Skeletal muscle tissue (tissue), 4 donors: ENCODE data around the gene SNRNP25. TPM values are rescaled to one million over a fixed set of nuclear protein-coding genes. Genes with fewer than 3 reads are reported as not detected.

Source experiments
- H3K27ac ChIP-seq: one replicate; pipeline ENCODE4 v1.7.0; 2013; ENCODE audit warnings: mild to moderate bottlenecking, low read depth, low read length, inconsistent platforms
- H3K27me3 ChIP-seq, 3 donors: one replicate each; pipeline ENCODE4 v1.7.0; 2013; ENCODE audit warnings: low read length in 3 of 3; ENCODE audit not compliant: control insufficient read depth in 3 of 3, insufficient read depth in 3 of 3
- H3K36me3 ChIP-seq, 3 donors: one replicate each; pipeline ENCODE4 v1.7.0; 2013; ENCODE audit warnings: low read length in 3 of 3; ENCODE audit not compliant: control insufficient read depth in 3 of 3, insufficient read depth in 3 of 3
- H3K4me1 ChIP-seq, 3 donors: one replicate each; pipeline ENCODE4 v1.7.0; 2013; ENCODE audit warnings: low read length in 3 of 3, mild to moderate bottlenecking in 3 of 3; ENCODE audit not compliant: control insufficient read depth in 3 of 3, insufficient read depth in 3 of 3
- H3K4me3 ChIP-seq, 3 donors: one replicate each; pipeline ENCODE4 v1.7.0; 2013; ENCODE audit warnings: low read length in 3 of 3
- H3K9ac ChIP-seq, 3 donors: one replicate each; pipeline ENCODE4 v1.7.0; 2013; ENCODE audit warnings: low read length in 3 of 3, mild to moderate bottlenecking in 3 of 3, moderate library complexity in 2 of 3, low read depth in 1 of 3
- H3K9me3 ChIP-seq, 3 donors: one replicate each; pipeline ENCODE4 v1.7.0; 2013; ENCODE audit warnings: low read length in 3 of 3; ENCODE audit not compliant: control insufficient read depth in 3 of 3
- total RNA-seq: library from RNA; depleted of rRNA; stranded (reverse); fragments of >200 nt; gene quantifications from one replicate; pipeline ENCODE4 v1.2.3, GENCODE V29; 2014
- donor health status: Osteomylitis.

The SNRNP25 gene
- total RNA-seq, 1 donor from 2014 or later, result 16.2 TPM

DNA sequence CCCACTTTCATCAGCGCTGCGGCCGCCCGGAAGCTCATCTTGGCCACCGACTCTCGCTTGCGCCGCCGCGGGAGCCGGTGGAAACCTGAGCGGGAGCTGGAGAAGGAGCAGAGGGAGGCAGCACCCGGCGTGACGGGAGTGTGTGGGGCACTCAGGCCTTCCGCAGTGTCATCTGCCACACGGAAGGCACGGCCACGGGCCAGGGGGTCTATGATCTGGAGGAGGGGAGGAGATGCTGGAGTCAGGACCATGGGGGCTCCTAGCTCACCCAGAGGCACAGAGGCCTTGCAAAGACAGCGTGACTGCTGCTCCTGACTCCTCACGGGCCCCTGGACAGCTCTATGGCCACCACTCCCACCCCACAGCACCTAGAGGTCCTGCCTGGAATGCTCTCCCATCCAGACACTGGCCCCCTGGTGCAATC is 9.4 kb downstream of the SNRNP25 start:
- no peak overlapping the region for H3K27ac ChIP-seq

DNA sequence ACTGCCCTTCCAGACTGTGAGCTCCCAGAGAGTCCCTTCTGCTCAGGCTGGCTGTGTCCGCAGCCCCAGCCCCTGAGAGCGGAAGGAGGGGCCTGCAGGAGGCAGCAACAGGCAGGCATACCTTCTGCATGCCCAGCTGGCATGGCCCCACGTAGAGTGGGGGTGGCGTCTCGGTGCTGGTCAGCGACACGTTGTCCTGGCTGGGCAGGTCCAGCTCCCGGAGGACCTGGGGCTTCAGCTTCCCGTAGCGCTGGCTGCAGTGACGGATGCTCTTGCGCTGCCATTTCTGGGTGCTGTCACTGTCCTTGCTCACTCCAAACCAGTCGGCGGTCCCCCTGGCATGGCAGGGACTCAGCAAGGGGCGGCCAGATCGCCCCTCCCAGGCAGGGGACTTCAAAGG is 9.8 kb downstream of the SNRNP25 start:
- Histone ChIP-seq H3K9ac (peak overlapping the region in 1 of 3 donors; percentile 62), H3K9me3 (no peaks in the 10 kb centered on the region), H3K4me3 (no peak overlapping the region), H3K27ac (peak overlapping the region; percentile 54), H3K36me3 (peaks cover 50 to 58% (median 55%) of the 10 kb centered on the region in 3 donors), H3K27me3 (no peaks in the 10 kb centered on the region), H3K4me1 (peaks cover 40 to 65% (median 61%) of the 10 kb centered on the region in 3 donors)

More for the DNA sequence above, 9.4 kb downstream of the SNRNP25 start:
- Histone ChIP-seq H3K36me3 (peaks cover 55 to 63% (median 60%) of the 10 kb centered on the region in 3 donors), H3K4me1 (peaks cover 36 to 60% (median 57%) of the 10 kb centered on the region in 3 donors), H3K9me3 (no peaks in the 10 kb centered on the region), H3K4me3 (no peak overlapping the region), H3K27me3 (no peaks in the 10 kb centered on the region), H3K9ac (peak overlapping the region in 1 of 3 donors; percentile 54)

DNA sequence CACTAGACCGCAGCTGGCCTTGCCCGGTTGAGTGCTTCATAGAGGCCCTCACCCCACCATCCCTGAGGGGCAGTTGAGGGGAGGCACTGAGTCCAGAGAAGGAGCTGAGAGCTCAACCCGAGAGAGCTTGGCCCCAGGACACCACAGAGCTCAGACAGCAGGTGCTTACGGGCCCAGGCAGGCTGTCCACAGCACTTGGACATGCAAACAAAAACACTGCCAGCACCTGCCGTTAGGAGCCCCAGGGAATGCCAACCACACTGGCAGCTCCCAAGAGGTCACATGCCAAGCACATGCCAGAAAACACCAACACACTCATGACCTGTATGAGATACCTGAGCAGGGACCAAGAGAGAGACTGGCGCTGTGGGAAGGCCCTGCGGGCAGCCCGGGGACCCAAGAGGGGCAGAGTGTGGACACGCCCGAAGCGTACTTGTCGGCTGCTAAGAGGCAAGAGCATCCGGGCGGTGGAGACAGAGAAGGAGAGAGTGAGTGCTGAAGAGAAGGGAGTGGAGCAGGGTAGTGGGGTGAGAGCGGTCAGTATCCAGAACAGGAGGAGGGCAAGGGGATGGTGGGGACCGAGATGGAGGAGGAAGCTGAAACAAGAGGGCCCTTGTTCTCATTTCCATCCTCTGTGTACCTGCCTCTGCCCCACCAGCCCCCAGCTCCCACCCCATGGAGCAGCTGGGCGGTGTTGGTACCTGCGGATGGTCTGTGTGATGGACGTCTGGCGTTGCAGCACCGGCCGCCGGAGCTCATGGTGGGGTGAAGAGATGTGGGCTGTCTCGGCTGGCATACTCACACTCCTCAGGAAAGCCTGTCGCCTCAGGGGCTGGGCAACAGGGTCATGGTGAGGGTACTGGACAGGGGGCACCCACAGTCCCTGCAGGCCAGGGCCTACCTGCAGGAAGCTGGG is 10.6 kb downstream of the SNRNP25 start:
- peaks cover 48 to 73% (median 69%) of the 10 kb centered on the region in 3 donors for H3K4me1 ChIP-seq
- peaks cover 42 to 50% (median 47%) of the 10 kb centered on the region in 3 donors for H3K36me3 ChIP-seq
- H3K27ac ChIP-seq, result peak overlapping the region; percentile 54

DNA sequence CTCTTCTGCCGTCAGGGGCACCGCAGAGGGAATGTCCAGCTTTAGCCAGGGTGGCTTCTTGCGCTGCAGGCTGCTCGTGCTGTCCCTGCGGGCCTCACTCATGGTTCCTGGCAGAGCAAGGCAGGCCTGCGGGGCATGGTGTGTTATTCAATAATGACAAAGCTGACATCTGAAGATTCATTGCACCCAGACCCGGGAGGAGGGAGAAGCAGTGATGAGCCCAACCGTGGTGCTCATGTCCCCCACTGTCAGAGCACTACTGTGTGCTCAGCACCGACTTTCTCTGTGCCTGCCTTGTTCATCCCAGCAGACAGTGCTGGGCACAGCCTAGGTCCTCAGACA is 11.3 kb downstream of the SNRNP25 start:
- H3K27me3 ChIP-seq, result no peaks in the 10 kb centered on the region
- H3K9ac ChIP-seq, result peak overlapping the region in 1 of 3 donors; percentile 57
- H3K4me3 ChIP-seq, result no peak overlapping the region
- peaks cover 36 to 44% (median 41%) of the 10 kb centered on the region in 3 donors for H3K36me3 ChIP-seq
- H3K4me1 ChIP-seq, result peaks cover 49 to 73% (median 70%) of the 10 kb centered on the region in 3 donors
- no peaks in the 10 kb centered on the region for H3K9me3 ChIP-seq
- H3K27ac ChIP-seq, result no peak overlapping the region

More for the DNA sequence above, 10.6 kb downstream of the SNRNP25 start:
- Histone ChIP-seq H3K27me3 (no peaks in the 10 kb centered on the region), H3K4me3 (no peak overlapping the region), H3K9me3 (no peaks in the 10 kb centered on the region), H3K9ac (peak overlapping the region in 1 of 3 donors; percentile 62)

DNA sequence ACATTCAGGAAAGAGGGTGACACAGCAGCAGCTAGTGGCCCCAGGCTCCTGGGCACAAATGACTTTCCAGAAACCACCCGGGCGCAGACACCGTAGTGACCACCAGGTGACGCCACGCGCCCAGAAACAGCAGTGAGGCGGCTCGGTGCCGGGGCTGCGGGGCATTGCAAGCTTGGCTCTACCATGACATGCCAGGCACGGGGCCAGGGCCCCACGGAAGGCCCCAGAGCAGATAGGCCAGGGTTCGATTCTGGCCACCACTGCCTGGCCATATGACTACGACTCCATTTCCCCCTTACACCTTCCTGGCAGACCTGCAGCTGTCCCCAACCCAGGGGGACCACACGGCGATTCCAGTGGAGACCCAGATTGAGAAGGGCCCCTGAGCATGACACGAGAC is 12.1 kb downstream of the SNRNP25 start:
- peaks cover 58 to 78% (median 78%) of the 10 kb centered on the region in 3 donors for H3K4me1 ChIP-seq
- peaks cover 27 to 37% (median 33%) of the 10 kb centered on the region in 3 donors for H3K36me3 ChIP-seq
- no peak overlapping the region for H3K27ac ChIP-seq
- H3K9ac ChIP-seq, result peak overlapping the region in 2 of 3 donors; percentile 27 to 57
- no peak overlapping the region for H3K4me3 ChIP-seq
- no peaks in the 10 kb centered on the region for H3K27me3 ChIP-seq
- no peaks in the 10 kb centered on the region for H3K9me3 ChIP-seq

DNA sequence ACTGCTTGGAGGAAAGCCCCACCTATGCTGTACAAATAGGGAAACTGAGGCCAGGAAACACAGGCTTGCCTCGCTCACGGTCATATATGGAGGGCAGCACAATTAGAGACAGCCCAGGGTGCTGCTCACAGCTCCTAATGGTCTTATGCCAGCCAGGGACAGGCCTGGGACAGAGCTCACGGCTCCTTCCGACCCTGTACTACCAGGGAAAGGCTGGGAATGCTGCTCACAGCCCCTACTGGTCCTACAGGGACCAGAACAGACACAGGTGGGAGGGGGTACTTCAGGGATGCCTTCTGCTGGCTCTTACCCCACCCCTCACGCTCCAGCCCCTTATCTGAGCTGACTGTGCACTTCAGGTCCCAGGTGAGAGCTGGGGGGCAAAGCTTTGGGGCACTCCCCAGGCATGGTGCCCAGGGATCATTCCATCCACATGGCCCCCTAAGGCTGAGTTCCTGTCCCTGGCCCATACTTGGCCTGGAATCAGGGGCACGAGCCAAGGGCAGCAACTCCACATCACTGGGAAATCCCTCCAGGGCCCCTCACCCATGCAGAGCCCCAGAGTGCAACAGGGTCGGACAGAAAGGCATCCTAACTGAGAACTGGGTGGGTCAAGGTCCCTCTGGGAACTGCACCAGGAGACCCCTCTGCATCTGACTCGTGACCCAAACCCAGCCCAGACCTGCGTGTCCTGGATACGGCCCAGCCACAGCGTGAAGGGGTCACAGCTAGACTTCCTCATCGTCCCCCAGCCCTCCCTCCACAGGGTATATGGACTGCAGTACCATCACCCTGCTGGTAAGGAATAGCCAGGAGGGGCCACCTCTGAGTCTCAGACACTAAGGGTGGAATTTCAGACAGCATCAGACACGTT is 12.9 kb downstream of the SNRNP25 start:
- no peak overlapping the region for H3K27ac ChIP-seq

DNA sequence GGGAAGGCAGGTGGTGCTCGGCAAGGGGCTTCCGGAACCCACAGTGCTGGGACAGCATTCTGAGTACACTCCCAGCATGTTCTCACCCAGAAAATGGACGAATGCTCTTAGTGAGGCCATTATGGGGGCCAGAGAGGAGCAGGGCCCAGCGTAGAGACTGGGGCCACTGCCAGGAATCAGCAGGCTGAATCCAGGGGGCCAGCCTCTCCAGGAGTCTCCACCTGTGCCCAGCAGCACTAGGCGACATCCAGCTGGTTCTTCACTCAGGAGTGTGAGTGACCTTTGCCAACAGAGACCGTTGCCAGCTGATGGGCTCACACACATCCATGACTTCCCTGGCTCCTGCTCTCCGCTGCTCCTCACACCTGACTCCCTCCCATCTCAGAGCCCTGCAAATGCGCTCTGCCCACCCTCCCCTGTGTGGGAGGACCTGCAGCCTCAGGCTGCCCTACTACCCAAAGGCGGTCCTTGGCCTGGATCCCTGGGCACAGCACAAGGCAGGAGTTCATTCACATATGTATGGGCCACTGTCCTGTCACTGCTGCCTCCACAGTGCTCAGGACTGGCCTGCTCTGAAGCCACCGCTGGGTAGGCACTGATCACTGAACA is 13.7 kb downstream of the SNRNP25 start:
- peaks cover 69 to 90% (median 89%) of the 10 kb centered on the region in 3 donors for H3K4me1 ChIP-seq
- peak overlapping the region in 1 of 3 donors; percentile 22 for H3K4me3 ChIP-seq
- H3K27ac ChIP-seq, result no peak overlapping the region
- H3K9me3 ChIP-seq, result no peaks in the 10 kb centered on the region
- no peaks in the 10 kb centered on the region for H3K27me3 ChIP-seq
- peak overlapping the region; percentile 28 to 59 (median 50) for H3K9ac ChIP-seq
- peaks cover 20 to 25% (median 21%) of the 10 kb centered on the region in 3 donors for H3K36me3 ChIP-seq

More for the DNA sequence above, 12.9 kb downstream of the SNRNP25 start:
- Histone ChIP-seq H3K9me3 (no peaks in the 10 kb centered on the region), H3K36me3 (peaks cover 24 to 31% (median 26%) of the 10 kb centered on the region in 3 donors), H3K9ac (peak overlapping the region in 2 of 3 donors; percentile 50 to 59), H3K27me3 (no peaks in the 10 kb centered on the region), H3K4me3 (no peak overlapping the region), H3K4me1 (peaks cover 66 to 86% (median 86%) of the 10 kb centered on the region in 3 donors)

DNA sequence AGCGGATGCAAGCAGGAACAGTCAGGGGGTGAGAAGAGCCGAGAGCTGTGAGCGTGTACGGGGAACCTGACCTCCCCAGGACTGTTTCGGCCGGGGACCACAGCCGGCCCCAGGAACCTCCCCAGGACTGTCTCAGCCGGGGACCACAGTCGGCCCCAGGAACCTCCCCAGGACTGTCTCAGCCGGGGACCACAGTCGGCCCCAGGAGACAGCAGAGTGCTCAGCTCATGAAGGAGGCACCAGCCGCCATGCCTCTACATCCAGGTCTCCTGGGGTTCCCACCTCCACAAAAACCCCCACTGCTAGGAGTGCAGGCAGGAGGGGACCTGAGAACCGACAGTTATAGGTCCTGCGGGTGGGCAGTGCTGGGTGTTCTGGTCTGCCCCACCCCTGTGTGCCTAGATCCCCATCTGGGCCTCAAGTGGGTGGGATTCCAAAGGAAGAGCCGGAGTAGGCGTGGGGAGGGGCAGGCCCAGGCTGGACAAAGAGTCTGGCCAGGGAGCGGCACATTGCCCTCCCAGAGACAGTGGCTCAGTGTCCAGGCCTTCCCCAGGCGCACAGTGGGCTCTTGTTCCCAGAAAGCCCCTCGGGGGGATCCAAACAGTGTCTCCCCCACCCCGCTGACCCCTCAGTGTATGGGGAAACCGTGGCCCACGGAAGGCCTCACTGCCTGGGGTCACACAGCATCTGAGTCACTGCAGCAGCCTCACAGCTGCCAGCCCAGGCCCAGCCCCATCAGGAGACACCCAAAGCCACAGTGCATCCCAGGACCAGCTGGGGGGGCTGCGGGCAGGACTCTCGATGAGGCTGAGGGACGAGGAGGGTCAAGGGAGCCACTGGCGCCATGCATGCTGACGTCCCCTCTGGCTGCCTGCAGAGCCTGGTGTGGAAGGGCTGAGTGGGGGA is 14.5 kb downstream of the SNRNP25 start:
- Histone ChIP-seq H3K9ac (peak overlapping the region in 2 of 3 donors; percentile 32 to 50), H3K9me3 (no peaks in the 10 kb centered on the region), H3K36me3 (peaks cover 11 to 18% (median 13%) of the 10 kb centered on the region in 3 donors), H3K4me1 (peaks cover 73 to 94% (median 92%) of the 10 kb centered on the region in 3 donors), H3K27me3 (no peaks in the 10 kb centered on the region), H3K27ac (no peak overlapping the region), H3K4me3 (peak overlapping the region in 1 of 3 donors; percentile 14)
